GM10266 (cell line): ENCODE measurements around the gene TLK1.

Experiments used
- DNase-seq: peaks from one replicate; pipeline ENCODE4 v3.0.0; 2012; ENCODE audit errors: extremely low spot score
- CTCF ChIP-seq: IDR thresholded peaks from 2 replicates; pipeline ENCODE4 v1.5.1; 2012; ENCODE audit warnings: mild to moderate bottlenecking, low read depth; ENCODE audit not compliant: control insufficient read depth, insufficient read depth; ENCODE audit errors: missing control alignments

The TLK1 gene

DNA sequence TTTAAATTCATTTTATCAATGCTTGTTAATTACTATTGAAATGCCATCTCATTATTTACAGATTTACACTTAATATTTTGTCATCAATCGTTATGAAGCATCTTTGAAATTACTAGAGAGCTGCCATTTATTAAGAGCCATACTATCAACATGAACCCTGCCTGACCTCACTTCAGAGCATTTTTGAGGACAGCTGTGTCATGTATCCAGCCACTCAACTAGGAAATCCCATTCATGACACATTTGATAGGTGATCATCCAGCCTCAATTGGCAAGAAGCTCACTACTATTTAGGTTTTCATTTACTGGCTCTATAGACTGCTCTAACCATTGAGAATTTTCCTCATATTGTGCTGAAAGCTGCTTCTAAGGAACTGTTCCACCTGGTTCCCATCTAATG is 40.6 kb upstream of the TLK1 start:
- no peak for DNase-seq
- TF ChIP-seq CTCF, result no peak

- no peak for DNase-seq
- no peak for TF ChIP-seq CTCF
Measured at GRCh38 chr2:171200469-171200868, 39.8 kb upstream of the TLK1 start.

- TF ChIP-seq CTCF, result no peak
- DNase-seq, result no peak
Measured at GRCh38 chr2:171191021-171191420, 30.3 kb upstream of the TLK1 start.

- TF ChIP-seq CTCF, result no peak
- DNase-seq, result no peak
Measured at GRCh38 chr2:171187819-171188218, 27.1 kb upstream of the TLK1 start.

DNA sequence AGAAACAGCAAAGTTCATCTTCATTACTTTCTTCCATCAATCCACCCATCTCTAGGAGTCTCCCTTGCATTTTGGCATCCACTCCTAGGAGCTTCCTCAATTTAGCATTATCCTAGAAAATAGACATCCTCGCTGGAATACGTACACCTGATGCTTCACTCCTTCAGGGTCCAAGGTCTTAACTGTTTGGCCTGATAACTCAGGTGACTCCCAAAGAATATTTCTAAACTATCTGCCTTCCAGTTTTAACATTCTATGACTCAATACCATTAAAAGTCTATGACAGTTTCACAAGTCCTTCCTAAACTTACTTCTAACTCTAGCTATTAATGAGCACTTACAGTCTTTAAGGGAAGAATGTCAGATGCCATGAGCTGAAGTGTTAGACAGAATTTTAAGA is 26.5 kb upstream of the TLK1 start:
- TF ChIP-seq CTCF, result no peak
- no peak for DNase-seq

DNA sequence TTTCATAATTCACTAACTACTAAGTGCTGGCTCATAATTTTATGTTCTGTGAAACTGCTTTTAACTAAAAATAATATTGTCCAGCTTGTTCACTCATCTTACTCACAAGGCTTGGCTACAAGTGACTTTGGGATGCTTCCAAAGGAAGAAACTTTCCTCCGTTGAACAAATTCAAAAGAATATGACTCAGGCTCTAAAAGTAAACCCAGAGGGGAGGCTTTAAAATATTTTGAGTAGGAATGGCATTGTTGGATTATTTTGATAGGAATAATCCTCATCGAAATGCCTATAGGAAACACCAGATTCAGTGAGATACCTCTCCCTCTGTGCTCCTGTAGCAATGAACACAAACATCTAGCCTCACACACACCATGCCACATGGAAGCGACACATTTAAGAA is 25.2 kb upstream of the TLK1 start:
- DNase-seq, result no peak
- TF ChIP-seq CTCF, result no peak

DNA sequence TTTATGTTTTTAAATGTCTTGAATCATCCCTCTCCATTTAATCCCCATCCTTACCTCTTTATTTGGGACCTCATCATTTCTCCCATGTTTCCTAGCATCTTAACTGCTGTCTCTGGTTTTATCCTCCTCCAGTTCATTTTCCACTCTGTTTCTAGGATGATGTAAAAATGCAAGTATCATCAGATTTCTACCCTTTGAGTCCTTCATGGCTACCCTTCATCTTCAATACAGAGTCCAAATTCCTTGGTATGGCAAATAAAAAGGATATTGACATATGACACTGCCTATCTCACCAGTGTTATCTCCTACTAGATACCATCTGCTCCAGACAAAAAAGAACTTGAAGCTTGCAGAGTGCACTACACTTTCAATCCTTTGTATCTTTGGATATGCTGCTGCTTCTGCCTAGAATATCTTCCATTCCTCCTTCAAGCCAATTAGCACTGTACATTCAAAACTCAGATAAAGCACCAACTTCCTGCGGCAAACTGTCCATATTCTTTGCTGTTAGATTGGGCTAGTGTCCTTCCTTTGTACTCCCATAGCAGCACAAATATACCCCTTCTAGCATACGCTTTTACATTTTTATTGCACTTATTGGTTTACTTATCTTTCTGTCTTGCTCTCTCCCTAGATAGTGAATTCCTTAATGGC is 24.6 kb upstream of the TLK1 start:
- no peak for TF ChIP-seq CTCF
- no peak for DNase-seq
